LNCAP (cell line): ENCODE results near the gene FMO2.

Experiments used
- TF ChIP-seq, protein P1 (sequence below): fragments of 450-650 bp; IDR thresholded peaks from 2 replicates; pipeline ENCODE4 v1.5.1; 2017; ENCODE audit warnings: mild to moderate bottlenecking

FMO2 gene

DNA sequence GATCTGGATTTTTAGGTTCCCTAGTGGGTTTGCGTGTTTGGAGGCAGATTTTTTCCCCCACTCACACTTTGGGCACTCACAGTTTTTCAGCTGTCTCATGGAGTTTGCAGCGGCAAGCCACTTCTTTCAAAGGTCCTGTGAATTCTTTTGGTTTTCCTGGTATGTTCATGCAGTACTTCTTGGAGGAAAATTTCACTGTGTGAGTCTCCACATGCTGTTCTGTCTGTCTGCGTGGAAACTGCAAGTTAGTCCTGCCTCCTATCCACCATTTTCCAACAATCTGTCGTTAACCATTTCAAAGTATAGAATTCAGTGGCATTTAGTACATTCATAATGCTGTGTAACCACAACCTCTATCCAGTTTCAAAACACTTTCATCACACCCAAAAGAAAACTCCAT, 62.4 kb downstream of the FMO2 start:
- TF ChIP-seq, protein P1, sequence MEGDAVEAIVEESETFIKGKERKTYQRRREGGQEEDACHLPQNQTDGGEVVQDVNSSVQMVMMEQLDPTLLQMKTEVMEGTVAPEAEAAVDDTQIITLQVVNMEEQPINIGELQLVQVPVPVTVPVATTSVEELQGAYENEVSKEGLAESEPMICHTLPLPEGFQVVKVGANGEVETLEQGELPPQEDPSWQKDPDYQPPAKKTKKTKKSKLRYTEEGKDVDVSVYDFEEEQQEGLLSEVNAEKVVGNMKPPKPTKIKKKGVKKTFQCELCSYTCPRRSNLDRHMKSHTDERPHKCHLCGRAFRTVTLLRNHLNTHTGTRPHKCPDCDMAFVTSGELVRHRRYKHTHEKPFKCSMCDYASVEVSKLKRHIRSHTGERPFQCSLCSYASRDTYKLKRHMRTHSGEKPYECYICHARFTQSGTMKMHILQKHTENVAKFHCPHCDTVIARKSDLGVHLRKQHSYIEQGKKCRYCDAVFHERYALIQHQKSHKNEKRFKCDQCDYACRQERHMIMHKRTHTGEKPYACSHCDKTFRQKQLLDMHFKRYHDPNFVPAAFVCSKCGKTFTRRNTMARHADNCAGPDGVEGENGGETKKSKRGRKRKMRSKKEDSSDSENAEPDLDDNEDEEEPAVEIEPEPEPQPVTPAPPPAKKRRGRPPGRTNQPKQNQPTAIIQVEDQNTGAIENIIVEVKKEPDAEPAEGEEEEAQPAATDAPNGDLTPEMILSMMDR: no peak

DNA sequence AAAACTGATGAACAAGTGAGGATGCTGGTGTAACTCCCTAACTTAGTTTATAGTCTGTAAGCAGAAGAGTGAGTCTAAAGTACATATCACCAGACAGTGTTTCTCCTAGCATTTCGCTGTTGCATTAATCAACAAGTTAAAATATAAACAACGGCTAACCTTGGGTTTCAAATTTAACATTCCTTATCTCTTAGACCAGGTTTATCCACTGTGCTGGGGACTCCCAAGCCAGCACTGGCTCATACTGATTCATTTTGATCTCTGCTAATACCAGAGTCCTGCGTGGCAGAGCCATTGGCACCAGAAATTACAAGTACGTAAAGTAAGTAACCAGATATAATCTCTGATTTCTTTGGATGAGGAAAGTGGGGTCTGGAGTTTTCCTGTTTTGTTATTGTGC, 63.2 kb downstream of the FMO2 start, which contains the start of gene FMO1:
FMO1 (plus strand) TSS at position 193 of the 400 bp plus-strand sequence. CDS start 9,594 bp downstream, outside the sequence.
- TF ChIP-seq, protein P1: no peak

DNA sequence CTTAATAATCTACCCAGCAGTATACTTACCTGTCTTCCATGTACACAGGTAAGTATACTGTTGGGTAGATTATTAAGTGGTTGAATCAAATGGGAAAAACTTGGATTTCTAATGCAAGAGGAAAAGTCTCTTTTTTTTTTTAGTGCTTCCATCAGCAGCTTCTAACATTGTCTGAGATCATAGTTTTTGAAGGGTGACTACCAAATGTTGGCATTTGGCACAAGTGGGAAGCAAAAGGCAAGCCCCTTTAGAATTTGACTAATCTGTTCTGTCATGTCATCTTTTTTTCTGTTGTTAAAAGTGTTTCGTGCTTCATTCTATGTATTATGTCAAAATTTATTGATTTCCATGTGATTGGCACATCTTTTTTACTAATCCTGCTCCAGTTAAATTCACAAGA, 63.7 kb downstream of the FMO2 start:
- TF ChIP-seq, protein P1: no peak

DNA sequence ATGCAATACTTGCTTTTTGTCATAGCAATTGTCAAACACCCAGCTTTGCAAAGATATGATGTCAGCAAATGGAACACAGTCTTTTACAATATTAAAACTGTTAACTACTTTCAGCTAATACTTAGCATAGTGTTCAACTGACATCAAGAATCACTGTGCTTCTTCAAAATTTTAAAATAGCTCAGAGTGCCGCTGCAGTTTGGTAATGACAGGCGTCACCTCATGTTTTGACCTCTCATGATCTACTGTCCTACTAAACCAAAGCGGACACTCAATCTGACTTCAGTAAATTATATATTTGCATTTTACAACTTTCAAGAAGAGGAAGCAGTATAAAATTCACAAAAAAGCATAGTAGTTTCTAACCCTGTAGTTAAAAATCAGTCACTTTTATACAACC, 65.2 kb downstream of the FMO2 start:
- TF ChIP-seq, protein P1: no peak

DNA sequence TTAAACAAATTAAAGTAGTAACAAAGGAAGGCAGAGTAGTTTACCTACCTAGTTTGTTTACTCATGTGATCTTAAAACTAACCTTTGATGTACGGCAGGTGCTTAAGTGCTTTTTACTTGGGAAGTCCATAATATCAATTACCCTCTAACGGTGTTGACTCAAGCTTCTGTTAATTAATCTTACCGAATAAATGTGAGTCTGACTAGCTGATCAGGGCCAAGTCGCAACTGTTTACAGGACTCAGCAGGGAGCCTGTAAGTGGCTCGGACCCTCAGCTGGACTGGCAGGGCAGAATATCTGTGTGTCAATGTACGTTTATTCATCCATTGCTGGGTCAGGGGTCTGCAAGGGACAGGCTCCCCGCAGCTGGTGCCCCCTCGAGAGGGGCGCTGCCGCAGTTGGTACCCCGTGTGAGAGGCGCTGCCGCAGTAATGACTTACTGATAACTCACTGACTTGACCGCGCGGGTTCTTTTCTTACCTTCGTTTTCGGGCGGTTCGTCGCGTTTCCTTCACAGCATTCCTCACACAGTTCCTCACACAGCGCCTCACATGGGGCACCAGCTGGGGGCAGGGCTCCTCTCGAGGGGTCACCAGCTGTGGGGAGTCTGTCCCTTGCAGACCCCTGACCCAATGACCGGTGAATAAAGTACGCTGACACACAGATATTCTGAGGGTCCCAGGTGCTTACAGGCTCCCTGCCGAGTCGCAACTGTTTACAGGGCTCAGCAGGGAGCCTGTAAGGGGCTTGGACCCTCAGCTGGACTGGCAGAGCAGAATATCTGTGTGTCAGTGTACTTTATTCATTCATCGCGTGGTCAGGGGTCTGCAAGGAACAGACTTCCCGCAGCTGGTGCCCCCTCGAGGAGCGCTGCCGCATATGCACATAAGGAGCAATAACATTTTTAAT, 66.2 kb downstream of the FMO2 start:
- TF ChIP-seq, protein P1: peak; percentile 86

DNA sequence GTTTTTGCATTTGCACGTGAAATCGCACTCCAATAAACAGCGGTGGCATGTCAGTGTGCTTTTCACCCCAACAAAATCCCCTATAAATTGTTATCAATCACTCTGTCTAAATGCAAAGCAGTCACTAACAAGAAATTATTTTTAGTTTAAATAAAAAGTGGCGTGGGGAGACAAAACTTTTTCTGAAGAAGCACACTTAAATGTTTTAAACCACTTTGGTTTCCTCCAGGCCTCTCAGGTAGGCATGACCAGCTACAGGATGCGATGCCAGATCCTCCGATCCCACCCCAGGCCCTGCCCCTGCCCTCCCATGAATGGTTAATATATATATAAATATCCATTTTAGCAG, 66.8 kb downstream of the FMO2 start:
- TF ChIP-seq, protein P1: no peak

DNA sequence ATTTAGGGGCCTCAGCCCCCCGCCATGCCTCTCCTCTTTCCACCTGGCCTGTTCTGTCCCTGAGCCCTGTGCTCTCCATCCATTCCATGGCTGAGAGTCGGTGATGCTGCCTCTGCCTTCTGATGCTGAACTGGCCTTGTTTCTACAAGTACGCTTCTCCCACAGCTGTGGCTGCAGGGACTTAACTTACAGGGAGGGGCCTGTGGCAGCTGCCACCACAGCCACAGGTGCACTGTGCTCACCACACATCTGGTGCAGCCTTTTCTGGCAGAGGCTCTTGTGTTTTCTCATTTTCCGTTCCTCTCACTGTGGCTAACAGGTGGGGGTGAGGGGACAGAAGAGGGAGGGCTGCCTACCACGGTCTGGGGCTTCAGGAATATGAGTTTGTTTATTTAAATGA, 67.4 kb downstream of the FMO2 start:
- TF ChIP-seq, protein P1: no peak
